ENCODE measurements around the gene JARID2. TPM values are rescaled to one million over a fixed set of nuclear protein-coding genes. Genes with fewer than 3 reads are reported as not detected.

JARID2 gene
- total and polyA plus RNA-seq, 4 donors, result 3.8 to 14.8 (median 12.0) TPM

DNA sequence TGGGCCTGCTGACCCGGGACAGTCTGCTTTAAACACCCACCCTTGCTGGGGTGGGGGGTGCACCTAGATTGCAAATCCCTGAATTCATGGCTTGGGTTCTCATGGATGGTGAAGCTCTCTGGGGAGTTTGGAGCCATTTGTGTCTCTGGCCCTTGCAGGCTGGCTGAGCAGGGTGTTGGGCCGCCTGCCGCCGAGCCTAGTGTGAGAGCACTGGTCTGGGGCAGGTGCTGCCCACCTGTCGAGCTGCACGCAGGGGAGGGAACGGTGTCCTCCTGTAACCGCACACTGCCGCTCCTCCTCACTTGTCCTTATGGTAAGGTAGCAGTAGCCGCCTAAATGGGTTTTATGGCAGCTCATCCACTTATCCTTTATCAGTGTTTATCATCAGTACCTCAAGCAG lies 273.0 kb downstream of the JARID2 start:
- DNase-seq (no peak), ATAC-seq (ENCODE audit: insufficient read depth, low FRiP score) (no peak)
- WGBS, 2 donors, result 97 to 98% methylated on average over 10 of the region's 10 CpGs
- TF ChIP-seq, protein P1, sequence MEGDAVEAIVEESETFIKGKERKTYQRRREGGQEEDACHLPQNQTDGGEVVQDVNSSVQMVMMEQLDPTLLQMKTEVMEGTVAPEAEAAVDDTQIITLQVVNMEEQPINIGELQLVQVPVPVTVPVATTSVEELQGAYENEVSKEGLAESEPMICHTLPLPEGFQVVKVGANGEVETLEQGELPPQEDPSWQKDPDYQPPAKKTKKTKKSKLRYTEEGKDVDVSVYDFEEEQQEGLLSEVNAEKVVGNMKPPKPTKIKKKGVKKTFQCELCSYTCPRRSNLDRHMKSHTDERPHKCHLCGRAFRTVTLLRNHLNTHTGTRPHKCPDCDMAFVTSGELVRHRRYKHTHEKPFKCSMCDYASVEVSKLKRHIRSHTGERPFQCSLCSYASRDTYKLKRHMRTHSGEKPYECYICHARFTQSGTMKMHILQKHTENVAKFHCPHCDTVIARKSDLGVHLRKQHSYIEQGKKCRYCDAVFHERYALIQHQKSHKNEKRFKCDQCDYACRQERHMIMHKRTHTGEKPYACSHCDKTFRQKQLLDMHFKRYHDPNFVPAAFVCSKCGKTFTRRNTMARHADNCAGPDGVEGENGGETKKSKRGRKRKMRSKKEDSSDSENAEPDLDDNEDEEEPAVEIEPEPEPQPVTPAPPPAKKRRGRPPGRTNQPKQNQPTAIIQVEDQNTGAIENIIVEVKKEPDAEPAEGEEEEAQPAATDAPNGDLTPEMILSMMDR (IDR thresholded peaks at IDR 0.05; ENCODE audit: control extremely low read depth, extremely low read depth), result no peak
- Histone ChIP-seq H3K4me3 (no peak overlapping the region), H3K27ac (ENCODE audit: low read depth in 1 of 2, low read length in 1 of 2) (no peak overlapping the region), H3K9ac (ENCODE audit: insufficient read depth in 1 of 2, low read length in 2 of 2) (no peak overlapping the region), H3K27me3 (ENCODE audit: control insufficient read depth in 3 of 3, insufficient read depth in 3 of 3, low read length in 2 of 3) (no peaks in the 10 kb centered on the region), H3K9me3 (ENCODE audit: control insufficient read depth in 4 of 4, insufficient read depth in 3 of 4, low read length in 3 of 4) (no peaks in the 10 kb centered on the region), H3K4me1 (ENCODE audit: control insufficient read depth in 5 of 5, insufficient read depth in 5 of 5, low read length in 5 of 5) (peaks cover 0 to 1% (median 0%) of the 10 kb centered on the region in 5 donors), H3K36me3 (ENCODE audit: control insufficient read depth in 4 of 4, insufficient read depth in 4 of 4, low read length in 4 of 4) (peaks cover 3 to 48% (median 30%) of the 10 kb centered on the region in 4 donors)

DNA sequence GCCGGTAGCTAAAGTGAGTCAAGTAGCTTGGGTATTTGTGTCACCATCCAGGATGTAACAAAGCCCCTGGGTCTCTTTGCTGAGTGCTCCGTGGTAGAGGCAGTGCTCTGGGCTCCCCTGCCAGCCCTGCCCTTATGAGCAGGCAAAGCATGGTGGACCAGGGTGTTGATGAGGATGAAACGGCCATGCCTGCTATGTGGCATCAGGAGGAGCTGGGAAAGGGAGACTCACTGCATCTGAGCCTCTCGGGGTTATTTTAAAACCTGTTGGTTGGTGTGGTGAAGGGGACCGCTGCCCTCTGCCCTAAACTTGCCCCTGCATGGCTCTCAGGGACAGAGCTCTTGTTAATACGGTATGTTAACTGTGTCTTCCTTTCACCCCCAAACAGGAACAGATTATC lies 273.8 kb downstream of the JARID2 start:
- H3K27me3 ChIP-seq (ENCODE audit: control insufficient read depth in 3 of 3, insufficient read depth in 3 of 3, low read length in 2 of 3), result no peaks in the 10 kb centered on the region
- H3K9ac ChIP-seq (ENCODE audit: insufficient read depth in 1 of 2, low read length in 2 of 2), result no peak overlapping the region
- no peak overlapping the region for H3K27ac ChIP-seq (ENCODE audit: low read depth in 1 of 2, low read length in 1 of 2)
- H3K36me3 ChIP-seq (ENCODE audit: control insufficient read depth in 4 of 4, insufficient read depth in 4 of 4, low read length in 4 of 4), result peaks cover 3 to 49% (median 32%) of the 10 kb centered on the region in 4 donors
- 87 to 88% methylated on average over 6 of the region's 6 CpGs for WGBS, 2 donors
- no peaks in the 10 kb centered on the region for H3K9me3 ChIP-seq (ENCODE audit: control insufficient read depth in 4 of 4, insufficient read depth in 3 of 4, low read length in 3 of 4)
- TF ChIP-seq, protein P1 (IDR thresholded peaks at IDR 0.05; ENCODE audit: control extremely low read depth, extremely low read depth), result no peak
- peaks cover 0 to 1% (median 0%) of the 10 kb centered on the region in 5 donors for H3K4me1 ChIP-seq (ENCODE audit: control insufficient read depth in 5 of 5, insufficient read depth in 5 of 5, low read length in 5 of 5)
- no peak for DNase-seq
- H3K4me3 ChIP-seq, result no peak overlapping the region
- ATAC-seq (ENCODE audit: insufficient read depth, low FRiP score), result no peak

- Histone ChIP-seq H3K27ac (ENCODE audit: low read depth in 1 of 2, low read length in 1 of 2) (no peak overlapping the region), H3K9ac (ENCODE audit: insufficient read depth in 1 of 2, low read length in 2 of 2) (no peak overlapping the region), H3K9me3 (ENCODE audit: control insufficient read depth in 4 of 4, insufficient read depth in 3 of 4, low read length in 3 of 4) (no peaks in the 10 kb centered on the region), H3K4me3 (no peak overlapping the region), H3K27me3 (ENCODE audit: control insufficient read depth in 3 of 3, insufficient read depth in 3 of 3, low read length in 2 of 3) (no peaks in the 10 kb centered on the region), H3K4me1 (ENCODE audit: control insufficient read depth in 5 of 5, insufficient read depth in 5 of 5, low read length in 5 of 5) (peaks cover 0 to 1% (median 0%) of the 10 kb centered on the region in 5 donors), H3K36me3 (ENCODE audit: control insufficient read depth in 4 of 4, insufficient read depth in 4 of 4, low read length in 4 of 4) (peaks cover 3 to 49% (median 30%) of the 10 kb centered on the region in 4 donors)
- DNase-seq, result no peak
- 96% methylated on average over 20 of the region's 20 CpGs for WGBS, 2 donors
- TF ChIP-seq, protein P1 (IDR thresholded peaks at IDR 0.05; ENCODE audit: control extremely low read depth, extremely low read depth), result no peak
- no peak for ATAC-seq (ENCODE audit: insufficient read depth, low FRiP score)
These were observed 274.8 kb downstream of the JARID2 start for GRCh38 chr6:15520626-15521203.

DNA sequence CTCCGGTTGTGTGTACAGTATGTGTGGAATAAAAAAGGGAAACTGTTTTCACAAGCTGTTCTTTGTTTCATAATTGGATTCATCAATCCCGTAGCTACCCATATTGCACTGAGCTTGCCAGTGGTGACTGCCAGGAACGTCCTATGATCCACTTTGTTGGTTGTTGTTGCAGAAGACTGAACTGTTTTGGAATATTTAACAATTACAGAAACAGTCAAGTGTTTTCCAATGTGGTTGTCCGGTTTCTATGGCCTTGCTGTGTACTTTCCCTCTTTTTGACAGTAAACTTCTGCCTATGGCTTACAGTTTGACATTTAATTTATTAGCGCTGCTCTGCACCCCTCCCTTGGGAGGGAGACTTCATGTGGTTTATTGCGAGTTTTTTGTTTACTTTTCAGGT lies 275.7 kb downstream of the JARID2 start:
- Histone ChIP-seq H3K27ac (ENCODE audit: low read depth in 1 of 2, low read length in 1 of 2) (no peak overlapping the region), H3K9ac (ENCODE audit: insufficient read depth in 1 of 2, low read length in 2 of 2) (no peak overlapping the region), H3K36me3 (ENCODE audit: control insufficient read depth in 4 of 4, insufficient read depth in 4 of 4, low read length in 4 of 4) (peaks cover 3 to 46% (median 33%) of the 10 kb centered on the region in 4 donors), H3K9me3 (ENCODE audit: control insufficient read depth in 4 of 4, insufficient read depth in 3 of 4, low read length in 3 of 4) (no peaks in the 10 kb centered on the region), H3K27me3 (ENCODE audit: control insufficient read depth in 3 of 3, insufficient read depth in 3 of 3, low read length in 2 of 3) (no peaks in the 10 kb centered on the region), H3K4me1 (ENCODE audit: control insufficient read depth in 5 of 5, insufficient read depth in 5 of 5, low read length in 5 of 5) (peaks cover 0 to 1% (median 0%) of the 10 kb centered on the region in 5 donors), H3K4me3 (no peak overlapping the region)
- no peak for ATAC-seq (ENCODE audit: insufficient read depth, low FRiP score)
- WGBS, 2 donors, result 57 to 74% methylated on average over 6 of the region's 6 CpGs
- TF ChIP-seq, protein P1 (IDR thresholded peaks at IDR 0.05; ENCODE audit: control extremely low read depth, extremely low read depth), result no peak
- no peak for DNase-seq
